ENCODE data around the gene MZT2A.
A peak's percentile ranks its signal among the peaks of the same experiment; 100 is the strongest.
"Not testable (repeated sequence)": the region's sequence is repeated elsewhere in the genome, so short reads cannot be mapped to it uniquely, and the experiment has no call there.

MZT2A gene

GRCh38 chr2:131490616-131491468 is 1.4 kb downstream of the MZT2A start:
- peak in 1 of 2 experiments; percentile 10 for DNase-seq

- no peak for DNase-seq
Observed at GRCh38 chr2:131488306-131489205, 3.6 kb downstream of the MZT2A start.

DNA sequence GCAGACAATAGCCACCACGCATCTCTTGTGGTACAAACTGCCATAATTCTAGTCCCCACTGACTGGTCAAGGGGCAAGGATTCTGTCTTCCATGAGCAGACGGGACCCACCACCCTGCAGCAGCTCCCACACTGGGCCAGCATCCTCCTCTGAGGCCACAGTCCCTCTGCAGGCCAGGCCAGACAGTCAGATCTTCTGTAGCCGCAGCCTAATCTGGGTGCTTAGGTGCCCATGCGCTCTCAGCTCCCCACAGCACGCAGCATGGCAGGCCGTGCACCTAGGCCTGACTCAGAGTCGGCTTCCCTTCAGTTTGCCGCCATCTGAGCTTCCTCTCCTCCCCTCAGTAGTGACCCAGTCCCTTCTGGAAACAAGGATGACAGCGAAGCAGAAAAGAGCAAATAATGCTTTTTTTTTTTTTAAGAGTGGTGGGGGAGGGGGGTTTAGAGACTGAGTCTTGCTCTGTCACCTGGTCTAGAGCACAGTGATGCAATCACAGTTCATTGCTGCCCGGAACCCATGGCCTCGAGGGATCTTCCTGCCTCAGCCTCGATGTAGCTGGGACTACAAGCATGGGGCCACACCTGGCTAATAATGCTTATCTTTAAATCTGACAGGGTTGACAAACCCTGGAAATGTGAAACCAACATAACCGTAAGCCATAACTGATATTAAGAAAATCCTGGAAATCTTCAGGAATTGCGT is 5.8 kb downstream of the MZT2A start:
- not testable (repeated sequence) for DNase-seq

GRCh38 chr2:131484906-131485460 is 7.2 kb downstream of the MZT2A start:
- DNase-seq, result not testable (repeated sequence)

GRCh38 chr2:131483981-131484820 is 8.0 kb downstream of the MZT2A start:
- not testable (repeated sequence) for DNase-seq

DNA sequence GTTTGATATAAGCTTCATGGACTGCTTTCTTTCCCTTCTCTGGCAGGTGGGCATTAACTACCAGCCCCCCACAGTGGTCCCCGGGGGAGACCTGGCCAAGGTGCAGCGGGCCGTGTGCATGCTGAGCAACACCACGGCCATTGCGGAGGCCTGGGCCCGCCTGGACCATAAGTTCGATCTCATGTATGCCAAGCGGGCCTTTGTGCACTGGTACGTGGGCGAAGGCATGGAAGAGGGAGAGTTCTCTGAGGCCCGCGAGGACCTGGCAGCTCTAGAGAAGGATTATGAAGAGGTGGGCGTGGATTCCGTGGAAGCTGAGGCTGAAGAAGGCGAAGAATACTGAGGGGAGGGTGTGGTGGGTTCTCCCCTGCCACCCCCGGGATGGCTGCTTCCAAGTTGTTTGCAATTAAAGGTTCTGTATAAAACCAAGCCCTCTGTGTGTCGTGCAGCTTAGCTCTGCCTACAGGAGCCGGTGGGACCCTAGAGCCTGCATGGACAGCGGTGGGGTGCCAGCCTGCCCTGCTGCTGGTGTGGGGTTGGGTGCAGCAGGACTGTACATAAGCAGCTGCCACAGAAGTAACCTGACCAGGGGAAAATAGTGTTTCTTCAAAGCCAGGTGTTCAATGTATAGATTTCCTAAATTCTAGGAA is 9.6 kb downstream of the MZT2A start:
- DNase-seq, result not testable (repeated sequence)

- DNase-seq, result not testable (repeated sequence)
Observed at GRCh38 chr2:131480351-131480750, 11.8 kb downstream of the MZT2A start.

DNA sequence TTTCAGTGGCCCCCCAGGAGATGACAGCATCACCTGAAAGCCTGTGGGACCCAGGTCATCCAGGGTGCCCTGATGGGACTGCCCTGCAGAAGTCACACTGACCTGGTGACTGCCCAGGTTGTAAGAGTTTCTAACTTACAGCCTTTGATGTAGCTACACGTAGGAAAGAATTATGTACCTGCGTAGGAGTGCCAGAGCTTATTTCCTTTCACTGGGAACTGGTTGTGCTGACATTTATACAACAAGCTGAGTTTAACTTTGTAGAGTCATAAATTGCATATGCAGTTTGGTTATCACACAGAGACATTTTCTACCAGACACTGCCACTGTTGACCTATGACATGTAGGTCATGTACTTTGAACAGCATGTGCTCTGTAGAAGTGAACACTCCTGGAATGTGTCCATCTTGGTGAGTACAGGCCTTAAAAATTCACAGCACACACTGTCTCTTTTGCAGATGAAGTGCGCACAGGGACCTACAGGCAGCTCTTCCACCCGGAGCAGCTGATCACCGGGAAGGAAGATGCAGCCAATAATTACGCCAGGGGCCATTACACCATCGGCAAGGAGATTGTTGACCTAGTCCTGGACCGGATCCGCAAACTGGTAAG is 13.2 kb downstream of the MZT2A start:
- not testable (repeated sequence) for DNase-seq

- not testable (repeated sequence) for DNase-seq
Observed at GRCh38 chr2:131478074-131478849, 13.9 kb downstream of the MZT2A start.

GRCh38 chr2:131477227-131477626 is 15.0 kb downstream of the MZT2A start:
- DNase-seq, result not testable (repeated sequence)

GRCh38 chr2:131476363-131476762 is 15.8 kb downstream of the MZT2A start:
- DNase-seq, result not testable (repeated sequence)

DNA sequence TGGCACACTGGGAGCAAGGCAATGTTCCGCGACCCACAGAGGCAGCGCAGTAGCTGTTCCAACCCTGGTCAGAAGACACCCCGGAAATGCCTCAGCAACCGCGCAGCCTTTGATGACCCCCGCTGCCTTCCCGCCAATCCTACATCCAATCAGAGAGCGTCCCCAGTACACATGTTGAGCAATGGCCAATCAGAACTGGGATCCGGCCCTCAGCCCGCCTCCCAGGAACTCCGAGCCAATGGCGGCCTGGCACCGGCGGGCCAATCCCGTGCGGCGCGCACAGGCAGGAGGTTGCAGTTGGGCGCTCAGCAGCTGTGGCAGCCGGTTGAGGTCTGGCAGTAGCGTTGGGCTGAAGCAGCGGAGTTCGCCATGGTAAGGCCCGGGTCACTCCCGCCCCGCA is 16.4 kb downstream of the MZT2A start, which contains the start of gene TUBA3D:
TUBA3D (plus strand) TSS at position 289 of the 400 bp plus-strand sequence; CDS start at position 370, 81 bp downstream.
- DNase-seq, result no peak

DNA sequence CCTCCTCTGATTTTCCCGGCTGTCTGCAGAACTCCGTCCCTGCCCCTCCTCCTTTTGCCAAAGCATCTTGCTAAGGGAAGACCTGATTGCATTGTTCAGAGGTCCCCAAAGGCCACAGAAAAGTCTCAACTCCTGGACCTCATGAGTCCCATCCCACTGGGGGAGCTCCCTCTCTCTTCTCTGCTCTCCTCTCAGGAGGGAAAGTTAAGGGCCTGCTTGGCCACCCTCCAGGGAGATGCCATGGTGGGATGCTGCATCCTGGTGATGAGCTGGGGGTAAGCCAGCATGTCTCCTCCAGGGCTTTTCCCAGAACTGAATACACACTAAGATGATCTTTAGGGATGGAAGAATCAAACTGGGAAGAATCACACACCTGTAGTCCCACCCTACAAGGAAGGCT is 18.9 kb downstream of the MZT2A start:
- DNase-seq, result not testable (repeated sequence)

- not testable (repeated sequence) for DNase-seq
Observed at GRCh38 chr2:131471624-131472023, 20.6 kb downstream of the MZT2A start.

- not testable (repeated sequence) for DNase-seq
Observed at GRCh38 chr2:131470944-131471343, 21.3 kb downstream of the MZT2A start.

DNA sequence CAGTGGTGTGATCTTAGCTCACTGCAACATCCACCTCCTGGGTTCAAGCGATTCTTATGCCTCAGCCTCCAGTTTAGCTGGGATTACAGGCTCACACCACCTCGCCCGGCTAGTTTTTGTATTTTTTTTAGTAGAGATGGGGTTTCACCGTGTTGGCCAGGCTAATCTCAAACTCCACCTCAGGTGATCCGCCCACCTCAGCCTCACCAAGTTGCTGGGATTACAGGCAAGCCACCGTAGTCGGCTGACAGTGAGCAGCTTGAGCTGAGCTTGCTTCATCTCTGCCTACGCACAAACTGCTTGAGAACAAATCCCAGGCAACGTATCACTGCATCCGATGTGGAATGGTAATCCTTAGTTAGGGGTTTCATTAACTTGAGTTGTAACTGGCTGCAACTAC is 24.5 kb downstream of the MZT2A start:
- not testable (repeated sequence) for DNase-seq

- DNase-seq, result not testable (repeated sequence)
Observed at GRCh38 chr2:131454914-131455313, 37.3 kb downstream of the MZT2A start.

- DNase-seq, result not testable (repeated sequence)
Observed at GRCh38 chr2:131451265-131451949, 40.8 kb downstream of the MZT2A start.

GRCh38 chr2:131447981-131448380 is 44.2 kb downstream of the MZT2A start:
- DNase-seq, result not testable (repeated sequence)

Measured in stimulated activated CD4-positive, alpha-beta T cell treated with anti-CD3 and anti-CD28 coated beads, Interleukin-4, amount 100 ng/mL, for 4 hours (primary cell).